Cortex of kidney (tissue), 1 donor: ENCODE data around the gene HDGF.

Experiments used
- DNase-seq: peaks from one replicate; lab custom pipeline; 2025; lab: John Stamatoyannopoulos, UW

Gene HDGF

GRCh38 chr1:156746728-156747631 lies 4.5 kb downstream of the HDGF start:
- no peak for DNase-seq

DNA sequence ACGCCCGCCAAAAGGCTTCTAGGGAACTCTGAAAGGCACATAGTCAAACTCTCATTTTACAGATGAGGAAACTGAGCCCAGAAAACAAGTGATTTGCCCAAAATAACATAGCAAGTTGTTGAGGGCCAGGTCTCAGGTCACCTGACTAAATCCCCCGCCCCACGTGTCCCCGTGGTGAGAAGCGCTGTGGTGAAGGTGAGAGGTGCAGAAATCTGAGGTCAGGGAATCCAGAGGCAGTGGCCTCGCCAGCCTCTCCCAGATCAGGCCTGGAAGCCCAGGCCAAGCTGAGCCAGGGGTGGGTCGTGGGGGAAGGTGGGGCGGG lies 5.1 kb downstream of the HDGF start:
- DNase-seq, result no peak

GRCh38 chr1:156745881-156746280 lies 5.6 kb downstream of the HDGF start:
- no peak for DNase-seq

DNA sequence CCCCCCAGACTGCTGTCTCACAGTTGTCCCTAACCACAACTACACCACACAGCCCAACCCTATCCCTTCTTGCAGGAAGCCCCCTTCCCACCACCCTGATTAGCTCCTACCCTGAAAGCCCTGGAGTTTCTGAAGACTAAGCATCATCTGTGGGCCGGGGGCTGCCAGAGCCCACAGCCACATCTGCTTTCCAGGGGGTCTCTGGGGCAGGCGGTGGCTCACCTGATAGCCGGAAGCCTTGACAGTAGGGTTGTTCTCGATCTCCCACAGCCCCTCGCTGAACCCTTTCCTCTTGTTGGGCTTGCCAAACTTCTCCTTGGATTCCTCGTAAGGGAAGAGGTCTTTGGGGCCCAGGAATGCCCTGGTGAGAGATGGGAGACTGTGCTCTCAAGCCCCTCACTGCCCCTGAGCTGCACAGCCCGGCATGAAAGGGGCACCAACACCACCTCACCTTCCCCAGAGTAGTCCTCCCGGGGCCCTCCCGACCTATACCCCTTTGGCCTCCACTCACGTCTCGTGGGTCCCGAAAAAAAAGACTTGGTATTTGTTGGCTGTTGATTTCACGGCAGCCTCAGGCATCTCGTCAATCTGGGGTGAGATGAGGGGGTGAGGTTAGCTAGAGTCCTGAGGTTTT lies 6.6 kb downstream of the HDGF start:
- DNase-seq, result no peak

GRCh38 chr1:156744344-156744743 lies 7.1 kb downstream of the HDGF start:
- no peak for DNase-seq

- DNase-seq, result no peak
Observed at GRCh38 chr1:156743367-156744302, 7.8 kb downstream of the HDGF start.

GRCh38 chr1:156742801-156743200 lies 8.7 kb downstream of the HDGF start:
- DNase-seq, result no peak

DNA sequence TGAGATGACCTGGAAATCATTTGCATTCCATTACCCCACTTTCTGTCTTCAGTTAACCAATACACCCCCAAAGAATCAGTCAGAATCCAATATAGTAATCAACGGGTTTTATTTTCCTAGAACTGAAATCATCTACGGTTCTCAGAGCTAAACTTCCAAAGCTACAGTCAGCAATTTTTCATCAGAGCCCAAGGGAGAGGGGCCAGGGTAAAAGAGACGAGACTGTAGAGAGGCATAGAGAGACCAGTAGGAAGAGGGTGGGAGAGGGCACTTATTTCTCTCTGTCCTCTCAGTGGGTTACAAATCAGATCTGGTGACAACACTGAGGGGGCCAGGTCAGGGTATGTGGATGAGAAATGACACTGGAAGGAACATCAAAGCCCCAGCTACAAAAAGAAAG lies 9.5 kb downstream of the HDGF start:
- no peak for DNase-seq

GRCh38 chr1:156741481-156741983 lies 9.9 kb downstream of the HDGF start:
- DNase-seq, result no peak

- DNase-seq, result peak; percentile 61
Observed at GRCh38 chr1:156740741-156741480, 10.6 kb downstream of the HDGF start, which contains the start of gene MRPL24. MRPL24 (minus strand) TSS chr1:156741088; CDS start chr1:156738704, 2,384 bp downstream.

GRCh38 chr1:156740237-156740740 lies 11.2 kb downstream of the HDGF start:
- no peak for DNase-seq

- no peak for DNase-seq
Observed at GRCh38 chr1:156738916-156739315, 12.6 kb downstream of the HDGF start.

DNA sequence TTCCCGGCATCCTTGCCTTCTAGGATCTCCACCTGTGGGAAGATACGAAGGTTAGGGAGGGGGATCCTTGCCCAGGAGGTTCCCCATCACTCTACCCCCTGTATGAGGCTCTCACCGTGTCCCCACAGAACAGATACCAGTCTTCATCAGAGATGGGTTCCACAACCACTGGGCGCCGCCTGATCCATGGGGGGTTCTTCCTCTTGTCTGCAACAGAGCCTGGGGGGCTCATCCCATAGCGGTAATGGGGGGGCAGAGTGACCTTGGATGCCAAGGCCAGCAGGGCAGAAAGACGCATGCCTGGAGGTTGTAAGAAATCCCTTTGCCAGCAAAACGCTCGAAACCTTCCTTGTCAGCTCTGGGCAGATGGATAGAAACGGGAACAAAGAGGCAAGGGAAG lies 13.1 kb downstream of the HDGF start:
- DNase-seq, result no peak

DNA sequence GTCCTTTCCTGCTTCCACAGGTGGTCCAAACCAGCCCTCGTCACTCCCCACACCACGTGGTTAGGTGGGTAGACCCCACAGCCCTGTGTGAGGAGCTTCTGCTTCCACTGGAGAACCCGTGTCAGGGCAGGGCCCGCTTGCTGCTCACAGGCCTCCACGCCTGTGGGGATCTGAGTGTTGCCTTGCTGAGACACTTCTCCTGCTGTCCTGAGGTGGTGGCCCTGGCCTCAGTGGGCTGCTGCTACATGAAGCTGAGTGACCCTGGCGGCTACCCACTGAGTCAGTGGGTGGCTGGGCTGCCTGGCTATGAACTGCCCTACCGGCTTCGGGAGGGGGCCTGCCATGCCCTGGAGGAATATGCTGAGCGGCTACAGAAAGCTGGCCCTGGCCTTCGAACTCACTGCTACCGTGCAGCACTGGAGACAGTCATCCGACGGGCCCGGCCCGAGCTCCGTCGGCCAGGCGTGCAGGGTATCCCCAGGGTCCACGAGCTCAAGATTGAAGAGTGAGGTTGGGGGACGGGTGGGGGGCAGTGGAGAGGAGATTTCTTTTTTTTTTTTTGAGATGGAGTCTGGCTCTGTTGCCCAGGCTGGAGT lies 17.4 kb downstream of the HDGF start:
- DNase-seq, result no peak

DNA sequence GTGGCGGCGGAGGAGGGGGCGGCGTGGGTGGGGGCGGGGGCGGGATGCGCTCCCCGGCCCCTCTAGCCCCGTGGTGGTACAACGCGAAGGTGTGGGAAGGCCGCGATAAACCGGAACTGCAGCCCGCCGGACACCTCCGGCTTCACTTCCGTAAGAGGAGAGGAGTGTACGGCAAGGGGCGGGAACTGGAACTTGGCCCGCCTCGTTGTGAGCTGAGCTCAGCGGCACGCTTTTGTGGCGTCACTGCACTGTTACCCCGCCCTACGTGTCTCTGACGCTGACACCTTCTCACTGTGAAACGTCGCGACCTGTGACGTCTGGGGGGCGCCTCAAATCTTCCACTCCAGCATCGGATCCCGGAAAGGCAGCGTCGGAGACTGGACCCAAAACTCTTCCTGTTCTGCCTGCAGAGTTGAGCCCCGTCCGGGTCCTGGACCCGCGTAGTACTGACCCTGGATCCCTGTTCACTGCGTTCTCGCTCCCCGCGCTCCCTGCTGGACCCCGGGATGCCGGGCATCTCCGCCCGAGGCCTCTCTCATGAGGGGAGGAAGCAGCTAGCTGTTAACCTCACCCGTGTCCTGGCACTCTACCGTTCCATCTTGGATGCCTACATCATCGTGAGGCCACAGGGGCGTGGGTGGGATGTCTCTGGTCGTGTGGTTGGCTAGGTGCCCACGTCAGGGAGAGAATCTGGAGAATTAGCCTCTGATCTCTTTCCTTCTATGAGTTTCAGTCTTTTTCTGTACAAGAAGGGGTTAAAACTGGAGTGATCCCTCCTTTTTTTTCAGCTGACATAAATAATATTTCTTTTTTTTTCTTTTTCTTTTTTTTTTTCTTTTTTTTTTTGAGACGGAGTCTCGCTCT lies 22.6 kb downstream of the HDGF start, which contains the start of gene ISG20L2:
ISG20L2 (minus strand) TSS at position 168 of the 864 bp plus-strand sequence. CDS start 1,114 bp downstream, outside the sequence.
- DNase-seq, result no peak

DNA sequence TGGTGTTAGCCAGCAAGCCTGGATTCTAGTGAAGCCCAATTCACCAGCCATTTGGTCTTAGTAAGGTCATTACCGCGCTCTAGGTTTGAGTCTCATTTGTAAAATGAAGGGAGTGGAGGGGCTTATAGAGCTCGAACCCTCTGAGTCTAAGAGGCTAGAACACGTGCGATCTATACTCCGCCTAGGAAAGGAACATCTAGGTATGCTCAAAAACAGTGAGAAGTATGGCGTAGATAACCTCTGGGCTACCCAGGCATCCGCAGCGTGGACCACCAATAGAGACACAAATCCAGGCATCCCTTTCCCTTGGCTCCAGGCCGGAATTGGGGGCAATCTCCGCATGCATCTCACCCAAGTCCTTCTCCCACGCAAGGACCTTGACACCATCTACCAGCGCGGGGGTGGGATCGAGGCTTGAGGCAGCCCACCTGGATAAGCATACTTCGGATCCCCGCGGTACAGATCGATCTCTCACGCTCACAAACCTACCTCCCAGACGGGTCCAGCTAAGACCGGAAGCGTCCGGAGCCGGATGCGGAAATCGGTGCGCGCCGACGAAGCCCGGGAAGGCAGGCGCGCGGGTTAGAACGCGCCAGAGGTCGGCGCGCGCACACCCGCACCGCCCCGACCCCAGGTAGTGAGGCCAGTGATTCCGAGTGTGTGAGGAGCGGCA lies 23.4 kb downstream of the HDGF start, which contains the start of gene METTL25B:
METTL25B (plus strand) TSS at position 544 of the 673 bp plus-strand sequence. CDS start 636 bp downstream, outside the sequence.
- no peak for DNase-seq

GRCh38 chr1:156727492-156727891 lies 24.0 kb downstream of the HDGF start:
- DNase-seq, result no peak

DNA sequence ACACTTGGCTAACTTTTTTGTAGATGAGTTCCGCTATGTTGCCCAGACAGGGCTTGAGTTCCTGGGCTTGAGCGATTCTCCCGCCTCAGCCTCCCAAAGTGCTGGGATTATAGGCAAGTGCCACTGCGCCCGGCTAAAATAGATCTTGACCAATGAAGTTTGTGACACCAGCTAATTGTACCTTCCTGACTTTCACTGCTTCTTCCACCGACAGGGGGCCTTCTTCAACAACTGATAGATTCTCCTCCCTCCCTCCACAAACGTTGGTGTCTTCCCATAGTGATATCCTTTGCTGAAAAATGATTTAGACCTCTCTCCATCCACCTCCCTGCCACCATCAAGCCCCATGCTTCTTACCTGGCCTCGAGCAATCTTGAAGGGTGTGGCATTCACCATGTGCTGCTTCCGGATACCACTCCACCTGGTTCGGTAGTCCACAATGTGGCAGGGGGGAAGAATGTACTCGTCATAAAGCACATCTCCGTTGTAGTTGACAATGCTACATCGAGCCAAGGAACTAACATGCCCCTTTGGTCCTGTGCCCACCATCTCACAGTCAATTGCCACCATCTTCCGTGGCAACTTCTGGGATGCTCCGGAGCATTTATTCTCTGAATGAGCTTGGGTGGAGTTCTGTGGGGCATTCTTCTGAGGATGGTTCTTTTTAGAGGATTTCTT lies 24.8 kb downstream of the HDGF start:
- no peak for DNase-seq
